GM19035 (cell line): ENCODE measurements around the gene SKAP2.

Experiments
- ATAC-seq: cut with Tn5 transposase; IDR thresholded peaks from one replicate; pipeline ENCODE4 v1.9.1; 2021; ENCODE audit not compliant: unreplicated experiment

SKAP2 gene

GRCh38 chr7:26642416-26642815 lies 222.0 kb downstream of the SKAP2 start:
- ATAC-seq = no peak

- ATAC-seq = no peak
Measured at GRCh38 chr7:26639695-26640094, 224.7 kb downstream of the SKAP2 start.

GRCh38 chr7:26639111-26639510 lies 225.3 kb downstream of the SKAP2 start:
- no peak for ATAC-seq

- ATAC-seq = no peak
Measured at GRCh38 chr7:26638140-26638539, 226.2 kb downstream of the SKAP2 start.

- no peak for ATAC-seq
Measured at GRCh38 chr7:26637610-26638009, 226.8 kb downstream of the SKAP2 start.

- ATAC-seq = no peak
Measured at GRCh38 chr7:26636808-26637207, 227.6 kb downstream of the SKAP2 start.

GRCh38 chr7:26633557-26633956 lies 230.8 kb downstream of the SKAP2 start:
- no peak for ATAC-seq

GRCh38 chr7:26631601-26632000 lies 232.8 kb downstream of the SKAP2 start:
- no peak for ATAC-seq

GRCh38 chr7:26630941-26631580 lies 233.3 kb downstream of the SKAP2 start:
- no peak for ATAC-seq

GRCh38 chr7:26630361-26630760 lies 234.0 kb downstream of the SKAP2 start:
- no peak for ATAC-seq

- no peak for ATAC-seq
Measured at GRCh38 chr7:26629696-26630095, 234.7 kb downstream of the SKAP2 start.

- ATAC-seq = no peak
Measured at GRCh38 chr7:26627891-26628341, 236.5 kb downstream of the SKAP2 start.

- ATAC-seq = no peak
Measured at GRCh38 chr7:26627221-26627620, 237.2 kb downstream of the SKAP2 start.

- ATAC-seq = no peak
Measured at GRCh38 chr7:26626687-26627086, 237.7 kb downstream of the SKAP2 start.

GRCh38 chr7:26626156-26626555 lies 238.2 kb downstream of the SKAP2 start:
- ATAC-seq = no peak

- ATAC-seq = no peak
Measured at GRCh38 chr7:26625286-26625685, 239.1 kb downstream of the SKAP2 start.

GRCh38 chr7:26624839-26625238 lies 239.6 kb downstream of the SKAP2 start:
- ATAC-seq = no peak

- ATAC-seq = no peak
Measured at GRCh38 chr7:26624431-26624830, 240.0 kb downstream of the SKAP2 start.

GRCh38 chr7:26620352-26620751 lies 244.0 kb downstream of the SKAP2 start:
- no peak for ATAC-seq

GRCh38 chr7:26619348-26619984 lies 244.9 kb downstream of the SKAP2 start:
- no peak for ATAC-seq

- no peak for ATAC-seq
Measured at GRCh38 chr7:26618898-26619297, 245.5 kb downstream of the SKAP2 start.

GRCh38 chr7:26618449-26618848 lies 245.9 kb downstream of the SKAP2 start:
- no peak for ATAC-seq
